Retina (tissue), 1 donor: Measurements from ENCODE around the gene AJUBA.
A peak's percentile ranks its signal among the peaks of the same experiment; 100 is the strongest.
"Not testable (repeated sequence)": the region's sequence is repeated elsewhere in the genome, so short reads cannot be mapped to it uniquely, and the experiment has no call there.

Experiments
- DNase-seq: peaks from one replicate; pipeline ENCODE4 v3.0.0-alpha.2; 2016

The AJUBA gene

GRCh38 chr14:22979748-22980392 lies 2.5 kb downstream of the AJUBA start:
- peak; percentile 30 for DNase-seq

- DNase-seq = peak; percentile 35
Measured at GRCh38 chr14:22978981-22979671, 3.2 kb downstream of the AJUBA start.

- no peak for DNase-seq
Measured at GRCh38 chr14:22978487-22978837, 3.9 kb downstream of the AJUBA start.

GRCh38 chr14:22977684-22978486 lies 4.5 kb downstream of the AJUBA start:
- peak; percentile 65 for DNase-seq

- no peak for DNase-seq
Measured at GRCh38 chr14:22977434-22977683, 5.0 kb downstream of the AJUBA start.

GRCh38 chr14:22976620-22977433 lies 5.5 kb downstream of the AJUBA start:
- peak; percentile 21 for DNase-seq

GRCh38 chr14:22974530-22975313 lies 7.6 kb downstream of the AJUBA start:
- no peak for DNase-seq

GRCh38 chr14:22973217-22974032 lies 8.9 kb downstream of the AJUBA start:
- peak; percentile 57 for DNase-seq

GRCh38 chr14:22972313-22972930 lies 9.9 kb downstream of the AJUBA start:
- DNase-seq = no peak

GRCh38 chr14:22971152-22971551 lies 11.2 kb downstream of the AJUBA start:
- DNase-seq = no peak

GRCh38 chr14:22966783-22967269 lies 15.5 kb downstream of the AJUBA start:
- no peak for DNase-seq

- DNase-seq = not testable (repeated sequence)
Measured at GRCh38 chr14:22965916-22966782, 16.2 kb downstream of the AJUBA start.

- no peak for DNase-seq
Measured at GRCh38 chr14:22962061-22962676, 20.2 kb downstream of the AJUBA start.

- no peak for DNase-seq
Measured at GRCh38 chr14:22955702-22956569, 26.4 kb downstream of the AJUBA start.

- DNase-seq = no peak
Measured at GRCh38 chr14:22952418-22952817, 29.9 kb downstream of the AJUBA start.

GRCh38 chr14:22951795-22952194 lies 30.6 kb downstream of the AJUBA start:
- DNase-seq = not testable (repeated sequence)

GRCh38 chr14:22945642-22946041 lies 36.7 kb downstream of the AJUBA start:
- DNase-seq = no peak

GRCh38 chr14:22939684-22940083 lies 42.7 kb downstream of the AJUBA start:
- DNase-seq = no peak
